ENCODE results near the gene SP9.
"Not testable (repeated sequence)": the region's sequence is repeated elsewhere in the genome, so short reads cannot be mapped to it uniquely, and the experiment has no call there.

Gene SP9

DNA sequence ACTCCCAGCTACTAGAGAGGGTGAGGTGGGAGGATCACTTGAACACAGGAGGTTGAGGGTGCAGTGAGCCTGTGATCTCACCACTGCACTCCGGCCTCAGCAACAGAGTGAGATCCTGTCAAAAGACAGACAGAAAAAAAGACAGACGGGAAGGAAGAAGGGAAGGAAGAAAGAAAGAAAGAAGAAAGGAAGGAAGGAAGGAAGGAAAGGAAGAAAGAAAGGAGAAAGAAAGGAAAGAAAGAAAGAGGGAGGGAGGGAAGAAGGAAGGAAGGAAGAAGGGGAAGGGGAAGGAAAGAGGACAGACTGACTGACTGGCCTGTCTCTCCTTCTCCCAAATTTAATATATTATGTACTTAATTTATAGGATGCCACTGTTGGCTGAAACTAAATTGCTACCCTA lies 21.6 kb downstream of the SP9 start:
- Mint-ChIP-seq H3K27ac (no peak overlapping the region), H3K27me3 (no peaks in the 10 kb centered on the region), H3K36me3 (ENCODE audit: low read depth) (peaks cover 41% of the 10 kb centered on the region), H3K4me3 (no peak overlapping the region), H3K9me3 (no peaks in the 10 kb centered on the region), H3K4me1 (ENCODE audit: low read depth) (no peaks in the 10 kb centered on the region)
- no peak for DNase-seq

DNA sequence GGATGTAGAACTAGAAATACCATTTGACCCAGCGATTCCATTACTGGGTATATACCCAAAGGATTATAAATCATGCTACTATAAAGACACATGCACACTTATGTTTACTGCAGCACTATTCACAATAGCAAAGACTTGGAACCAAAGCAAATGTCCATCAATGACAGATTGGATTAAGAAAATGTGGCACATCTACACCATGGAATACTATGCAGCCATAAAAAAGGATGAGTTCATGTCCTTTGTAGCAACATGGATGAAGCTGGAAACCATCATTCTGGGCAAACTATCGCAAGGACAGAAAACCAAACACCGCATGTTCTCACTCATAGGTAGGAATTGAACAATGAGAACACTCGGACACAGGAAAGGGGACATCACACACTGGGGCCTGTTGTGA lies 24.9 kb downstream of the SP9 start:
- H3K27me3 Mint-ChIP-seq; H3K9me3 Mint-ChIP-seq; DNase-seq; H3K4me1 Mint-ChIP-seq (ENCODE audit: low read depth); H3K27ac Mint-ChIP-seq; H3K4me3 Mint-ChIP-seq: not testable (repeated sequence)
- peaks cover 61% of the 10 kb centered on the region for H3K36me3 Mint-ChIP-seq (ENCODE audit: low read depth)

DNA sequence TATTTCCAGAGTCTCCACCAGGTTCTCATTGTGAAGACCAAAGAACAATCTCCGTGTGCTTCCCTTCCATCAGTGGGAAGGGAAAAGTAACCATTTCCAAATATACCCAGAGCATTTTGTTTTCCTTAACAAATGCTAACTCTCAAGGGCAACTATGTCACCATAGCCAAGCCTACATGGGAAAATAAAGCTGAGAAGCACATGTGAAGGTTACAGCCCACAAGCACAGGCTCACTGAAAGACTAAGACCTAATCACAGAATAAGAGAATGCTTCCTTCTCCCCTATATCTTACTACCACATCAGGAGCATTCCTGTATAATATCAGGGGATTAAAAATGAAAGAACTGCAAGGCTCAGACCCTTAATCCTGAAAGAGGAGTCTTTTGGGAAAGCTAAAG lies 28.2 kb downstream of the SP9 start:
- Mint-ChIP-seq H3K27me3 (no peaks in the 10 kb centered on the region), H3K36me3 (ENCODE audit: low read depth) (peaks cover 79% of the 10 kb centered on the region), H3K27ac (no peak overlapping the region), H3K4me1 (ENCODE audit: low read depth) (no peaks in the 10 kb centered on the region), H3K4me3 (no peak overlapping the region), H3K9me3 (peaks cover 23% of the 10 kb centered on the region)
- no peak for DNase-seq

DNA sequence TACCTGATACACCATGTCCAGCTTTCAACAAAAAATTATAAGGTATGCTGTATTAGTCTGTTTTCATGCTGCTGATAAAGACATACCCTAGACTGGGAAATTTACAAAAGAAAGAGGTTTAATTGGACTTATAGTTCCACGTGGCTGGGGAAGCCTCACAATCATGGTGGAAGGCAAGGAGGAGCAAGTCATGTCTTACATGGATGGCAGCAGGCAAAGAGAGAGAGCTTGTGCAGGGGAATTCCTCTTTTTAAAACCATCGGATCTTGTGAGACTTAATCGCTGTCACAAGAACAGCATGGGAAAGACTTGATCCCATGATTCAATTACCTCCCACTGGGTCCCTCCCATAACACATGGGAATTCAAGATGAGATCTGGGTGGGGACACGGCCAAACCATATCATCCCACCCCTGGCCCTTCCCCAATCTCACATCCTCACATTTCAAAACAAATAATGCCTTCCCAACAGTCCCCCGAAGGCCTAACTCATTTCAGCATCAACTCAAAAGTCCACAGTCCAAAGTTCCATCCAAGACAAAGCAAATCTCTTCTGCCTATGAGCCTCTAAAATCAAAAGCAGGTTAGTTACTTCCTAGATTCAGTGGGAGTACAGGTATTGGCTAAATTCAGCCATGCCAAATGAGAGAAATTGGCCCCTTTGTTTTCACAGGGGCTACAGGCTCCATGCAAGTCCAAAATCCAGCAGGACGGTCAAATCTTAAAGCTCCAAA lies 28.9 kb downstream of the SP9 start:
- not testable (repeated sequence) for H3K27me3 Mint-ChIP-seq; H3K4me1 Mint-ChIP-seq (ENCODE audit: low read depth); H3K4me3 Mint-ChIP-seq; DNase-seq; H3K27ac Mint-ChIP-seq
- Mint-ChIP-seq H3K9me3 (peaks cover 23% of the 10 kb centered on the region), H3K36me3 (ENCODE audit: low read depth) (peaks cover 85% of the 10 kb centered on the region)

DNA sequence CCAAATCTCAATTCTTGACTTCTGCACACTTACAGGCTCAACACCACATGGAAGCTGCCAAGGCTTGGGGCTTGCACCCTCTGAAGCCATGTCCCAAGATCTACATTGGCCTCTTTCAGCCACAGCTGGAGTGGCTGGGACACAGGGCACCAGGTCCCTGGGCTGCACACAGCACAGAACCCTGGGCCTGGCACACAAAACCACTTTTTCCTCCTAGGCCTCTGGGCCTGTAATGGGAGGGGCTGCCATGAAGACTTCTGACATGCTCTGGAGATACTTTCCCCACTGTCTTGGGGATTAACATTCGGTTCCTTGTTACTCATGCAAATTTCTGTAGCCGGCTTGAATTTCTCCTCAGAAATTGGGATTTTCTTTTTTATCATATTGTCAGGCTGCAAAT lies 29.9 kb downstream of the SP9 start:
- H3K4me1 Mint-ChIP-seq (ENCODE audit: low read depth): no peaks in the 10 kb centered on the region
- H3K27ac Mint-ChIP-seq: no peak overlapping the region
- H3K27me3 Mint-ChIP-seq: no peaks in the 10 kb centered on the region
- DNase-seq: no peak
- H3K9me3 Mint-ChIP-seq: peaks cover 23% of the 10 kb centered on the region
- H3K36me3 Mint-ChIP-seq (ENCODE audit: low read depth): peaks cover 88% of the 10 kb centered on the region
- H3K4me3 Mint-ChIP-seq: no peak overlapping the region

DNA sequence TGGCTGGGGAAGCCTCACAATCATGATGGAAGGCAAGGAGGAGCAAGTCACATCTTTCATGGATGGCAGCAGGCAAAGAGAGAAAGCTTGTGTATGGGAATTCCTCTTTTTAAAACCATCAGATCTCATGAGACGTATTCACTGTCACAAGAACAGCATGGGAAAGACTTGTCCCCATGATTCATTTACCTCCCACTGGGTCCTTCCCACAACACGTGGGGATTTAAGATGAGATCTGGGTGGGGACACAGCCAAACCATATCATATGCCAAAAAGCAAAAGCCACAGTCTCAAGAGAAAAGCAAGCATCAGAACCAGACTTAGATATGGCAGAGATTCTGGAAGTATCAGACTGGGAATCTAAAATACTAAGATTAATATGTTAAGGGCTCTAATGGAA lies 30.8 kb downstream of the SP9 start:
- no peak overlapping the region for H3K4me3 Mint-ChIP-seq
- peaks cover 23% of the 10 kb centered on the region for H3K9me3 Mint-ChIP-seq
- no peak overlapping the region for H3K27ac Mint-ChIP-seq
- peaks cover 88% of the 10 kb centered on the region for H3K36me3 Mint-ChIP-seq (ENCODE audit: low read depth)
- DNase-seq: no peak
- H3K27me3 Mint-ChIP-seq: no peaks in the 10 kb centered on the region
- H3K4me1 Mint-ChIP-seq (ENCODE audit: low read depth): no peaks in the 10 kb centered on the region

DNA sequence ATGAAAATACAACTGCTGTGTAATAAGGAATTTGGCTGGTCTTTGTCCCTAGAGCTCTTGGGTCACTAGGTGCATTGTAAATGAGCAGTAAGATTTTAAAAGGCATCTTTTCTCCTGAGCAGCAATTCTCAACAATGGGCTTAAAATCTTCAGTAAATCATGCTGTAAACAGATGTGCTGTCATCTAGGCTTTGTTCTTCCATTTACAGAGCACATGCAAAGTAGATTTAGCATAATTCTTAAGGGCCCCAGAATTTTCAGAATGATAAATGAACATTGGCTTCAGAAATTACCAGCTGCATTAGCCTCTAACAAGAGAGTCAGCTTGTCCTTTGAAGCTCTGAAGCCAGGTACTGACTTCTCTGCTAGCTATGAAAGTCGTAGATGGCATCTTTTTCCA lies 33.9 kb downstream of the SP9 start:
- H3K9me3 Mint-ChIP-seq: peaks cover 23% of the 10 kb centered on the region
- no peak overlapping the region for H3K27ac Mint-ChIP-seq
- no peaks in the 10 kb centered on the region for H3K27me3 Mint-ChIP-seq
- H3K4me1 Mint-ChIP-seq (ENCODE audit: low read depth): no peaks in the 10 kb centered on the region
- no peak for DNase-seq
- H3K36me3 Mint-ChIP-seq (ENCODE audit: low read depth): peaks cover 84% of the 10 kb centered on the region
- H3K4me3 Mint-ChIP-seq: no peak overlapping the region

DNA sequence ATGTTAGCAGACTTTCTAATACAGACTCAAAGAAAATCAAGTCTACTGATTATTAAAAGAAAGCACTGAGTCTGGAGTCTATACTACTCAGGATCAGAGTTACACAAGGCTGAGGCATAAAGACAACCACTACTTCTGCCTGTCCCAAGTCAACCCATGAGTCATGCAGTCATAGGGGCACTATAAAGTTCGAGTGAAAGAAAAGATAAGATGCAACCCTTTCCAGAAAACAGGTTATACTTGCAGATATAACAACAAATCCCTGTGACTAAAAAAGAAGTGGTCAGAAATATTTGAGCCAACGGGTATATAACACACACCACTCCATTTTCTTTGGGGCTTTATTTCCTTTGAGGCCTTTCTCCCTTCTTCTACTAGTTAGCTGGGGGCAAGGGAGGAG lies 42.2 kb downstream of the SP9 start:
- H3K4me1 Mint-ChIP-seq (ENCODE audit: low read depth): no peaks in the 10 kb centered on the region
- no peak for DNase-seq
- no peak overlapping the region for H3K4me3 Mint-ChIP-seq
- no peaks in the 10 kb centered on the region for H3K27me3 Mint-ChIP-seq
- peaks cover 84% of the 10 kb centered on the region for H3K36me3 Mint-ChIP-seq (ENCODE audit: low read depth)
- H3K9me3 Mint-ChIP-seq: no peaks in the 10 kb centered on the region
- no peak overlapping the region for H3K27ac Mint-ChIP-seq

DNA sequence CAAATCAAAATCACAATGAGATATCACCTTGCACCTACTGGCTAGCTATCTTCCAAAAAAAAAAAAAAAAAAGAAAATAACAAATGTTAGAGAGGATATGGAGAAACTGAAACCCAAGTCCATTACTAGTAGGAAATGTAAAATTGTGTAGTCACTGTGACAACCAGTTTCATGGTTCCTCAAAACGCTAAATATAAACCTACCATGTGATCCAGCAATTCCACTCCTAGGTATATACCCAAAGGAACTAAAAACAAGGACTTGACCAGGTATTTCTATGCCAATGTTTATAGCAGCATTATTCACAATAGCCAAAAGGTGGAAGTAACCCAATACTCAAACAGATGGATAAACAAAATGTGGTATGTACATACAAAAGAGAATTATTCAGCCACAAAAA lies 49.0 kb downstream of the SP9 start:
- Mint-ChIP-seq H3K4me1 (ENCODE audit: low read depth) (peaks cover 12% of the 10 kb centered on the region), H3K9me3 (no peaks in the 10 kb centered on the region), H3K27me3 (no peaks in the 10 kb centered on the region), H3K36me3 (ENCODE audit: low read depth) (peaks cover 70% of the 10 kb centered on the region), H3K27ac (no peak overlapping the region), H3K4me3 (no peak overlapping the region)
- DNase-seq: no peak

DNA sequence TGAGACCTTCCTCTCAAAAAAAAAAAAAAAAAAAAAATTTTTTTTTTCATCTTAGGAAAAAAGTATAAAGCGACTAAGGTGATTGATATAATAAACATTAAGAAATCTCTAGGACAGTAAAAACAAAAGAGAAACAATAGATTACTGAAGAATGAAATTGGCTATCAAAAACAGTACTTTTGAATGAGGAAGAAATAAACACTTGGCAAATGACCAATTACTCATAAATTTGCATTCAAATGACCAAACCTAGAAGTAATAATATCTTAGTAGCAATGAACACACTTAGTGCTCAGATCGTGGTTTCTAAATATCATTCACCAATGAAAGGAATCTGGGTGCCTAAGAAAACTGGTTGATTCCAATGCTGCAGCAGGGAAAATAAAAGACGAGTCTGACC lies 50.4 kb downstream of the SP9 start:
- no peaks in the 10 kb centered on the region for H3K9me3 Mint-ChIP-seq
- no peak overlapping the region for H3K4me3 Mint-ChIP-seq
- peaks cover 25% of the 10 kb centered on the region for H3K4me1 Mint-ChIP-seq (ENCODE audit: low read depth)
- DNase-seq: no peak
- no peaks in the 10 kb centered on the region for H3K27me3 Mint-ChIP-seq
- H3K27ac Mint-ChIP-seq: no peak overlapping the region
- H3K36me3 Mint-ChIP-seq (ENCODE audit: low read depth): peaks cover 76% of the 10 kb centered on the region
